H9 (cell line): Measurements from ENCODE around the gene TERT. TPM values are rescaled to one million over a fixed set of nuclear protein-coding genes. Genes with fewer than 3 reads are reported as not detected.
A peak's percentile ranks its signal among the peaks of the same experiment; 100 is the strongest.

Experiments
- DNase-seq: peaks from one replicate; pipeline ENCODE4 v3.0.0-alpha.2; 2017
- H2AFZ ChIP-seq: one replicate; pipeline ENCODE4 v1.6.1; 2013; ENCODE audit warnings: mild to moderate bottlenecking, low read length, control low read depth, moderate library complexity
- H2AK5ac ChIP-seq: 2 replicates; pipeline ENCODE4 v1.6.1; 2013; ENCODE audit warnings: low read length, control low read depth, mixed read lengths; ENCODE audit not compliant: insufficient read length
- H2BK120ac ChIP-seq: one replicate; pipeline ENCODE4 v1.6.1; 2013; ENCODE audit warnings: low read depth, mild to moderate bottlenecking, low read length, control low read depth, inconsistent platforms; ENCODE audit not compliant: poor library complexity, severe bottlenecking
- H2BK12ac ChIP-seq: 2 replicates; pipeline ENCODE4 v1.6.1; 2013; ENCODE audit warnings: low read length, control low read depth, mixed read lengths, low read depth; ENCODE audit not compliant: insufficient read length
- H2BK15ac ChIP-seq: 2 replicates; pipeline ENCODE4 v1.6.1; 2013; ENCODE audit warnings: low read depth, low read length, control low read depth
- H2BK20ac ChIP-seq: one replicate; pipeline ENCODE4 v1.6.1; 2013; ENCODE audit warnings: low read depth, mild to moderate bottlenecking, low read length, control low read depth, inconsistent platforms; ENCODE audit not compliant: poor library complexity, severe bottlenecking
- H2BK5ac ChIP-seq: 2 replicates; pipeline ENCODE4 v1.6.1; 2013; ENCODE audit warnings: low read length, control low read depth, mixed read lengths; ENCODE audit not compliant: insufficient read length
- H3K14ac ChIP-seq: 2 replicates; pipeline ENCODE4 v1.6.1; 2013; ENCODE audit warnings: low read length, control low read depth; ENCODE audit not compliant: insufficient read depth
- H3K18ac ChIP-seq: 2 replicates; pipeline ENCODE4 v1.6.1; 2013; ENCODE audit warnings: low read depth, mild to moderate bottlenecking, mixed read lengths, low read length, control low read depth; ENCODE audit not compliant: insufficient read length
- H3K23ac ChIP-seq: 2 replicates; pipeline ENCODE4 v1.6.1; 2013; ENCODE audit warnings: low read length, control low read depth, mixed read lengths, low read depth; ENCODE audit not compliant: insufficient read length
- H3K23me2 ChIP-seq: 2 replicates; pipeline ENCODE4 v1.6.1; 2013; ENCODE audit warnings: low read depth, mild to moderate bottlenecking, mixed read lengths, low read length, control low read depth; ENCODE audit not compliant: insufficient read length, poor library complexity, severe bottlenecking
- H3K27ac ChIP-seq: 2 replicates; pipeline ENCODE4 v1.5.1; 2013; ENCODE audit warnings: low read length, control low read depth, mixed read lengths, low read depth; ENCODE audit not compliant: insufficient read length
- H3K27me3 ChIP-seq: 2 replicates; pipeline ENCODE4 v1.6.1; 2013; ENCODE audit warnings: low read length, control low read depth, inconsistent platforms; ENCODE audit not compliant: insufficient read depth
- H3K4ac ChIP-seq: 2 replicates; pipeline ENCODE4 v1.6.1; 2013; ENCODE audit warnings: low read depth, mild to moderate bottlenecking, control low read depth, inconsistent platforms, low read length, moderate library complexity
- H3K4me1 ChIP-seq: 2 replicates; pipeline ENCODE4 v1.6.1; 2013; ENCODE audit warnings: low read length, control low read depth, inconsistent platforms; ENCODE audit not compliant: insufficient read depth
- H3K4me2 ChIP-seq: 2 replicates; pipeline ENCODE4 v1.6.1; 2013; ENCODE audit warnings: low read length, control low read depth, mixed read lengths; ENCODE audit not compliant: insufficient read length, insufficient read depth
- H3K56ac ChIP-seq: 2 replicates; pipeline ENCODE4 v1.6.1; 2013; ENCODE audit warnings: low read depth, mild to moderate bottlenecking, mixed read lengths, low read length, control low read depth; ENCODE audit not compliant: insufficient read length
- H3K79me1 ChIP-seq: 2 replicates; pipeline ENCODE4 v1.6.1; 2013; ENCODE audit warnings: low read depth, mild to moderate bottlenecking, moderate library complexity, low read length, control low read depth, inconsistent platforms; ENCODE audit not compliant: insufficient read depth, poor library complexity, severe bottlenecking
- H3K79me2 ChIP-seq: 2 replicates; pipeline ENCODE4 v1.6.1; 2013; ENCODE audit warnings: low read length, control low read depth, inconsistent platforms; ENCODE audit not compliant: insufficient read depth
- H3K9ac ChIP-seq: 2 replicates; pipeline ENCODE4 v1.6.1; 2013; ENCODE audit warnings: low read length, control low read depth, mixed read lengths; ENCODE audit not compliant: insufficient read length; ENCODE audit errors: extremely low read depth
- H3K9me3 ChIP-seq: one replicate; pipeline ENCODE4 v1.6.1; 2013; ENCODE audit warnings: low read depth, low read length, inconsistent platforms; ENCODE audit not compliant: control insufficient read depth
- H3T11ph ChIP-seq: one replicate; pipeline ENCODE4 v1.6.1; 2013; ENCODE audit warnings: mild to moderate bottlenecking, low read length, control low read depth, inconsistent platforms
- H4K20me1 ChIP-seq: one replicate; pipeline ENCODE4 v1.6.1; 2013; ENCODE audit not compliant: control insufficient read depth, insufficient read length, insufficient read depth
- H4K5ac ChIP-seq: 2 replicates; pipeline ENCODE4 v1.6.1; 2013; ENCODE audit warnings: low read depth, mild to moderate bottlenecking, mixed read lengths, low read length, control low read depth; ENCODE audit not compliant: insufficient read length
- H4K8ac ChIP-seq: replicated peaks from 2 replicates; pipeline ENCODE4 v1.6.1; 2013; ENCODE audit warnings: low read length, control low read depth, mixed read lengths, low read depth; ENCODE audit not compliant: insufficient read length
- H4K91ac ChIP-seq: 2 replicates; pipeline ENCODE4 v1.6.1; 2013; ENCODE audit warnings: low read depth, mild to moderate bottlenecking, moderate library complexity, mixed read lengths, low read length, control low read depth; ENCODE audit not compliant: insufficient read length
- H3K27ac Mint-ChIP-seq, 3 experiments: 2 replicates in 2 of 3; 3 replicates in 1 of 3; pipeline ENCODE4 v1.8.0; 2020 to 2021; ENCODE audit warnings: mixed read lengths in 3 of 3, mild to moderate bottlenecking in 1 of 3, moderate library complexity in 1 of 3
- H3K27me3 Mint-ChIP-seq: 2 replicates; pipeline ENCODE4 v1.8.0; 2021; ENCODE audit warnings: low read depth, mild to moderate bottlenecking, moderate library complexity, mixed read lengths
- H3K36me3 Mint-ChIP-seq, 3 experiments: 2 replicates in 2 of 3; 3 replicates in 1 of 3; pipeline ENCODE4 v1.8.0; 2020 to 2021; ENCODE audit warnings: low read depth in 3 of 3, mixed read lengths in 3 of 3; ENCODE audit not compliant: insufficient read depth in 1 of 3
- H3K4me1 Mint-ChIP-seq, 2 experiments: 2 replicates each; pipeline ENCODE4 v1.8.0; 2020; ENCODE audit warnings: mixed read lengths in 2 of 2
- H3K4me3 Mint-ChIP-seq, 2 experiments: 2 replicates in 1 of 2; 3 replicates in 1 of 2; pipeline ENCODE4 v1.8.0; 2020 to 2021; ENCODE audit warnings: mild to moderate bottlenecking in 2 of 2, mixed read lengths in 2 of 2, moderate library complexity in 1 of 2
- H3K9me3 Mint-ChIP-seq, 2 experiments: 2 replicates in 1 of 2; 3 replicates in 1 of 2; pipeline ENCODE4 v1.8.0; 2020; ENCODE audit warnings: mild to moderate bottlenecking in 2 of 2, mixed read lengths in 2 of 2, moderate library complexity in 1 of 2
- CTCF ChIP-seq: fragments of 200-600 bp; sonication (generic); conservative IDR thresholded peaks from 3 replicates; pipeline ENCODE4 v1.8.0; 2021; ENCODE audit warnings: antibody characterized with exemption, mild to moderate bottlenecking
- WGBS: extraction: QIAGEN DNeasy Blood & Tissue Kit; methylation state at CpG from one replicate; pipeline ENCODE4 v1.1.7; 2013; ENCODE audit warnings: missing lambda C conversion rate, low lambda C conversion rate, mixed read lengths; ENCODE audit not compliant: insufficient read length; ENCODE audit errors: extremely low coverage; 5-methylcytosine and 5-hydroxymethylcytosine counted together
- total RNA-seq: library from RNA; stranded (reverse); gene quantifications from 2 replicates; pipeline ENCODE4 v1.2.1, GENCODE V29; 2021

Gene TERT
- total RNA-seq, 1 experiment from 2014 or later: 15.5 TPM

DNA sequence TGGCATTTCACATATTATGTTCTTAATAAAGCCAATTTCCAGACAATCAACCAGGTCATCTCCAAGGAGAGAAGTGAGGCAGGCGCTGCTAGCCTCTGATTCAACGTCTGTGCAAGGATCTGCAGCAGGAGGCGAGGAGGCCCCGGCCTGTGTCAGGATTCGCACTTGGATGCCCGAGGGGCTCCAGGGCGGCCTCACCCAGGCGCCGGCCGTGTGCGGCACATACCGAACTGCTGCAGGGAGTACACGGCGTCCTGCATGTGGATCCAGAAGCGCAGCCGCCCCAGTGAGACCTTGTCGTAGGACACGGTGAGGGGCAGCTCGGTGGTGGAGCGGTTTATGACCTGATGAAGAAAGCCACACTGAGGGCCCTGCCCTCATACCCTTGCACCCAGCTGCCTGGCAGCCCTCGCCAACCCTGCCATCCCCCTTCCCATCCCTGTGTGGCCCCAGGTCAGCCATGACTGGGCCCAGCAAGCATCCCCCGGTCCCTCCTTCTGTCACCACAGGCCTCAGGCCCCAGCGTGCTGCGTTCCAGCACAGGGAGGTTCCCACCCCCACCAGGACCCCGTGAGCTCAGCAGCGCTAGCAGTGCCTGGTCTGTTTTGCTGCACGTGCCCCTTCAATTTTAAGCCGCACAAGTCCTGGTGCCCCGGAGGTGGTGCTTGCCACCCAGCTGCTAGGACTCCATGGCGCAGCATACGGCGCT is 40.1 kb upstream of the TERT start:
- Histone ChIP-seq H2AK5ac (no peak overlapping the region), H3K14ac (no peak overlapping the region), H4K91ac (no peak overlapping the region), H3K9ac (no peak overlapping the region), H2BK5ac (no peak overlapping the region), H2BK15ac (no peak overlapping the region), H2BK20ac (no peak overlapping the region), H3K79me2 (no peaks in the 10 kb centered on the region), H3K4me1 (no peaks in the 10 kb centered on the region), H4K8ac (no peak overlapping the region), H2AFZ (no peak overlapping the region), H2BK12ac (no peak overlapping the region), H3K23ac (no peak overlapping the region), H3K18ac (no peak overlapping the region), H3K23me2 (no peaks in the 10 kb centered on the region), H3K4me2 (no peak overlapping the region), H2BK120ac (no peak overlapping the region), H3K27me3 (no peaks in the 10 kb centered on the region), H3K4ac (no peak overlapping the region), H3K27ac (no peak overlapping the region), H4K20me1 (no peaks in the 10 kb centered on the region), H4K5ac (no peak overlapping the region), H3K9me3 (no peaks in the 10 kb centered on the region), H3K79me1 (no peaks in the 10 kb centered on the region), H3T11ph (no peak overlapping the region), H3K56ac (no peak overlapping the region)
- Mint-ChIP-seq H3K27me3 (no peaks in the 10 kb centered on the region), H3K27ac (no peak overlapping the region), H3K9me3 (no peaks in the 10 kb centered on the region), H3K4me1 (no peaks in the 10 kb centered on the region), H3K36me3 (peaks cover 59 to 86% (median 84%) of the 10 kb centered on the region in 3 experiments), H3K4me3 (peak overlapping the region in 1 of 2 experiments; percentile 14; a peak in 1 of 5 replicates)
- DNase-seq: no peak
- WGBS: no CpG with 5 or more reads among the region's 32 CpGs
- TF ChIP-seq CTCF: no peak
